Sigmoid colon (tissue), 3 donors: Measurements from ENCODE around the gene CYSLTR2.
"Not testable (repeated sequence)": the region's sequence is repeated elsewhere in the genome, so short reads cannot be mapped to it uniquely, and the experiment has no call there.

Experiments used
- POLR2A ChIP-seq, 2 donors: fragments of 450-650 bp; IDR thresholded peaks; one replicate each; pipeline ENCODE4 v1.6.1; 2016; ENCODE audit warnings: antibody characterized with exemption in 2 of 2, mild to moderate bottlenecking in 2 of 2, moderate library complexity in 2 of 2
- TF ChIP-seq, protein P1 (sequence below), 4 experiments: fragments of 450-650 bp in 3 of 4; fragments of 200-600 bp in 1 of 4; IDR thresholded peaks; one replicate each; pipeline ENCODE4 v1.5.1; 2016 to 2019; ENCODE audit warnings: antibody characterized with exemption in 4 of 4, mild to moderate bottlenecking in 3 of 4, moderate library complexity in 2 of 4

DNA sequence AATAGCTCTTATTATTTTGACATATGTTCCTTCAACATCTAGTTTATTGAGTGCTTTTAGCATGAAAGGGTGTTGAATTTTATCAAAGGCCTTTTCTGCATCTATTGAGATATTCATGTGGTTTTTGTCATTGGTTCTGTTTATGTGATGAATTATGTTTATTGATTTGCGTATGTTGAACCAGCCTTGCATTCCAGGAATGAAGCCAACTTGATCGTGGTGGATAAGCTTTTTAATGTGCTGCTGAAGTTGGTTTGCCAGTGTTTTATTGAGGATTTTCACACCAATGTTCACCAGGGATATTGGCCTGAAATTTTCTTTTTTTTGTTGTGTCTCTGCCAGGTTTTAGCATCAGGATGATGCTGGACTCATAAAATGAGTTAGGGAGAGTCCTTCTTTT, 17.7 kb downstream of the CYSLTR2 start:
- TF ChIP-seq POLR2A (IDR thresholded peaks at IDR 0.05), result not testable (repeated sequence)
- TF ChIP-seq, protein P1, sequence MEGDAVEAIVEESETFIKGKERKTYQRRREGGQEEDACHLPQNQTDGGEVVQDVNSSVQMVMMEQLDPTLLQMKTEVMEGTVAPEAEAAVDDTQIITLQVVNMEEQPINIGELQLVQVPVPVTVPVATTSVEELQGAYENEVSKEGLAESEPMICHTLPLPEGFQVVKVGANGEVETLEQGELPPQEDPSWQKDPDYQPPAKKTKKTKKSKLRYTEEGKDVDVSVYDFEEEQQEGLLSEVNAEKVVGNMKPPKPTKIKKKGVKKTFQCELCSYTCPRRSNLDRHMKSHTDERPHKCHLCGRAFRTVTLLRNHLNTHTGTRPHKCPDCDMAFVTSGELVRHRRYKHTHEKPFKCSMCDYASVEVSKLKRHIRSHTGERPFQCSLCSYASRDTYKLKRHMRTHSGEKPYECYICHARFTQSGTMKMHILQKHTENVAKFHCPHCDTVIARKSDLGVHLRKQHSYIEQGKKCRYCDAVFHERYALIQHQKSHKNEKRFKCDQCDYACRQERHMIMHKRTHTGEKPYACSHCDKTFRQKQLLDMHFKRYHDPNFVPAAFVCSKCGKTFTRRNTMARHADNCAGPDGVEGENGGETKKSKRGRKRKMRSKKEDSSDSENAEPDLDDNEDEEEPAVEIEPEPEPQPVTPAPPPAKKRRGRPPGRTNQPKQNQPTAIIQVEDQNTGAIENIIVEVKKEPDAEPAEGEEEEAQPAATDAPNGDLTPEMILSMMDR (IDR thresholded peaks at IDR 0.05), result not testable (repeated sequence)
